ENCODE results near the gene RAB1B. TPM values are rescaled to one million over a fixed set of nuclear protein-coding genes. Genes with fewer than 3 reads are reported as not detected.

Gene RAB1B
- total RNA-seq, 4 donors from 2014 or later, result 89.8 to 141 (median 131) TPM

GRCh38 chr11:66261578-66261977, 6.9 kb upstream of the RAB1B start:
- Histone ChIP-seq H3K36me3 (no peaks in the 10 kb centered on the region), H3K4me1 (peaks cover 3 to 20% (median 19%) of the 10 kb centered on the region in 4 donors), H3K27ac (no peak overlapping the region), H3K27me3 (peaks cover 4% of the 10 kb centered on the region), H3K9me3 (no peaks in the 10 kb centered on the region), H3K4me3 (no peak overlapping the region)
- no peak for DNase-seq
- in situ Hi-C loops (cut with MboI; ENCODE audit: low pct_ligation_motif_present in 1 of 4, low pct_unique_long_range_greater_than_20kb in 1 of 4, low sequenced_read_pairs in 3 of 4), result no loop called here
- TF ChIP-seq POLR2A (IDR thresholded peaks at IDR 0.05) (no peak), EP300 (IDR thresholded peaks at IDR 0.05; ENCODE audit: low read depth) (no peak), CTCF (IDR thresholded peaks at IDR 0.05) (no peak), POLR2AphosphoS5 (IDR thresholded peaks at IDR 0.05) (no peak)
- 87% methylated on average over 3 of the region's 16 CpGs; no CpG with 5 or more reads in 1 of the 2 donors for WGBS, 2 donors (ENCODE audit: low coverage in 1 of 2)
- intact Hi-C loops (cut with DNase I; ENCODE audit: low total_unique reads), result no loop called here

- Histone ChIP-seq H3K9me3 (no peaks in the 10 kb centered on the region), H3K27ac (no peak overlapping the region), H3K4me1 (peaks cover 10 to 20% (median 19%) of the 10 kb centered on the region in 4 donors), H3K27me3 (no peaks in the 10 kb centered on the region), H3K36me3 (no peaks in the 10 kb centered on the region), H3K4me3 (no peak overlapping the region)
- no peak for DNase-seq
- TF ChIP-seq CTCF (IDR thresholded peaks at IDR 0.05) (no peak), EP300 (IDR thresholded peaks at IDR 0.05; ENCODE audit: low read depth) (no peak)
- intact Hi-C loops (cut with DNase I; ENCODE audit: low total_unique reads), result no loop called here
- in situ Hi-C loops (cut with MboI; ENCODE audit: low pct_ligation_motif_present in 1 of 4, low pct_unique_long_range_greater_than_20kb in 1 of 4, low sequenced_read_pairs in 3 of 4), result no loop called here
- 90% methylated on average over 5 of the region's 5 CpGs; no CpG with 5 or more reads in 1 of the 2 donors for WGBS, 2 donors (ENCODE audit: low coverage in 1 of 2)
These were observed 6.2 kb upstream of the RAB1B start for GRCh38 chr11:66262191-66262590.

GRCh38 chr11:66262696-66263095, 5.7 kb upstream of the RAB1B start:
- no peaks in the 10 kb centered on the region for H3K27me3 ChIP-seq
- H3K9me3 ChIP-seq, result no peaks in the 10 kb centered on the region
- no peak overlapping the region for H3K4me3 ChIP-seq
- in situ Hi-C loops (cut with MboI; ENCODE audit: low pct_ligation_motif_present in 1 of 4, low pct_unique_long_range_greater_than_20kb in 1 of 4, low sequenced_read_pairs in 3 of 4), result no loop called here
- intact Hi-C loops (cut with DNase I; ENCODE audit: low total_unique reads), result no loop called here
- no peak overlapping the region for H3K27ac ChIP-seq
- H3K4me1 ChIP-seq, result peaks cover 10 to 21% (median 18%) of the 10 kb centered on the region in 4 donors
- TF ChIP-seq EP300 (IDR thresholded peaks at IDR 0.05; ENCODE audit: low read depth) (no peak), POLR2AphosphoS5 (IDR thresholded peaks at IDR 0.05) (no peak), CTCF (IDR thresholded peaks at IDR 0.05) (no peak), POLR2A (IDR thresholded peaks at IDR 0.05) (no peak)
- DNase-seq, result no peak
- no peaks in the 10 kb centered on the region for H3K36me3 ChIP-seq
- WGBS, 2 donors (ENCODE audit: low coverage in 1 of 2), result 96% methylated on average over 12 of the region's 12 CpGs; no CpG with 5 or more reads in 1 of the 2 donors

GRCh38 chr11:66263231-66263630, 5.2 kb upstream of the RAB1B start:
- TF ChIP-seq CTCF (IDR thresholded peaks at IDR 0.05), result no peak
- TF ChIP-seq EP300 (IDR thresholded peaks at IDR 0.05; ENCODE audit: low read depth), result no peak
- TF ChIP-seq POLR2AphosphoS5 (IDR thresholded peaks at IDR 0.05), result no peak
- no peak for TF ChIP-seq POLR2A (IDR thresholded peaks at IDR 0.05)
- intact Hi-C loops (cut with DNase I; ENCODE audit: low total_unique reads) (no loop called here), in situ Hi-C loops (cut with MboI; ENCODE audit: low pct_ligation_motif_present in 1 of 4, low pct_unique_long_range_greater_than_20kb in 1 of 4, low sequenced_read_pairs in 3 of 4) (no loop called here)
- Histone ChIP-seq H3K9me3 (no peaks in the 10 kb centered on the region), H3K36me3 (no peaks in the 10 kb centered on the region), H3K27ac (no peak overlapping the region), H3K27me3 (no peaks in the 10 kb centered on the region), H3K4me1 (peaks cover 10 to 26% (median 20%) of the 10 kb centered on the region in 4 donors), H3K4me3 (no peak overlapping the region)
- no peak for DNase-seq
- 98% methylated on average over 4 of the region's 4 CpGs; no CpG with 5 or more reads in 1 of the 2 donors for WGBS, 2 donors (ENCODE audit: low coverage in 1 of 2)

Data from transverse colon (tissue), 4 donors.